GM13977 (cell line): ENCODE results near the gene MME.

Source experiments
- DNase-seq: peaks from one replicate; pipeline ENCODE4 v3.0.0; 2012; ENCODE audit warnings: low spot score
- in situ Hi-C: fragments of 300-500 bp; cut with MboI; formaldehyde crosslinking; loops from one replicate; pipeline ENCODE4 v1.12.0; 2022; ENCODE audit warnings: low sequenced_read_pairs, low pct_unique_long_range_greater_than_20kb, mixed read lengths, inconsistent platforms; ENCODE audit not compliant: unreplicated experiment
- TF ChIP-seq, protein P1 (sequence below): IDR thresholded peaks from 2 replicates; pipeline ENCODE4 v1.5.1; 2012; ENCODE audit warnings: mild to moderate bottlenecking, control low read depth; ENCODE audit not compliant: insufficient read depth; ENCODE audit errors: extremely low read depth, missing control alignments

MME gene

DNA sequence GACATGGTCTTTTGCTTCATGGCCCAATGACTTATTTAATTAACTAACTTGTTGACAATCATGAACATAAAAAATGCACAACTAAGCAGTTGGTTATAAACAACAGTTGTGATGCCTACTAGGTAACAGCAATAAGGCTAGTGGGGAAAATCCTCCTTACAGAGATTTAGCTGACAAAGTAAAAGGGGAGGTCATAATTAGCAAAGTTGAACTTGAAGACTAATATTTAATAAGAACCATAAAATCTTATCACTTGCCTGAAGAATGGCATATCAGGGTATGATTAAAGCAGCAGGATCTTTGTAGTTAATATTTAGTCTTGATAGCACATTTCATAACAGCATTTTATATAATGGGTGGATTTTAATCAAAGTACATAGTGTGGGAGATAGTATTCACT lies 84.2 kb downstream of the MME start:
- no peak for DNase-seq
- TF ChIP-seq, protein P1, sequence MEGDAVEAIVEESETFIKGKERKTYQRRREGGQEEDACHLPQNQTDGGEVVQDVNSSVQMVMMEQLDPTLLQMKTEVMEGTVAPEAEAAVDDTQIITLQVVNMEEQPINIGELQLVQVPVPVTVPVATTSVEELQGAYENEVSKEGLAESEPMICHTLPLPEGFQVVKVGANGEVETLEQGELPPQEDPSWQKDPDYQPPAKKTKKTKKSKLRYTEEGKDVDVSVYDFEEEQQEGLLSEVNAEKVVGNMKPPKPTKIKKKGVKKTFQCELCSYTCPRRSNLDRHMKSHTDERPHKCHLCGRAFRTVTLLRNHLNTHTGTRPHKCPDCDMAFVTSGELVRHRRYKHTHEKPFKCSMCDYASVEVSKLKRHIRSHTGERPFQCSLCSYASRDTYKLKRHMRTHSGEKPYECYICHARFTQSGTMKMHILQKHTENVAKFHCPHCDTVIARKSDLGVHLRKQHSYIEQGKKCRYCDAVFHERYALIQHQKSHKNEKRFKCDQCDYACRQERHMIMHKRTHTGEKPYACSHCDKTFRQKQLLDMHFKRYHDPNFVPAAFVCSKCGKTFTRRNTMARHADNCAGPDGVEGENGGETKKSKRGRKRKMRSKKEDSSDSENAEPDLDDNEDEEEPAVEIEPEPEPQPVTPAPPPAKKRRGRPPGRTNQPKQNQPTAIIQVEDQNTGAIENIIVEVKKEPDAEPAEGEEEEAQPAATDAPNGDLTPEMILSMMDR = no peak
- in situ Hi-C loops = no loop called here

- TF ChIP-seq, protein P1 = no peak
- in situ Hi-C loops = no loop called here
- DNase-seq = no peak
Observed at GRCh38 chr3:155166441-155166840, 86.3 kb downstream of the MME start.

DNA sequence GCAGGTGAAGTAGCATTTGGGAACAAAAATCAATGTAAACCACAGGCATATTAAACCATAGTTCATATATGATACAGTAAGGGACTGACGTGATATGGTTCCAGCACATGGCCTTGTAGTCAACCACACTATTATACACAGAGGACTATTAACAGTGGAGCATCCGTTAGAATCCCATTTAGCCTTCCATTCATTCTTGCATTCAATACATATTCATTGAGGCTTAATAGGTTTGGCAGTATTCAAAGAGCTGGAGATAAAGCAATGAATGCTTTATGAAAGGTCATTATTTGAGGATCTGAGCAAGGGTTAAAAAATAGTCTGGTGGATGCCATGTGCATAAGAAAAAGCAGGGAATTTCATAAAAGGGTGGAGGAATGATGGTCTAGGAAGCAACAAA lies 89.1 kb downstream of the MME start:
- TF ChIP-seq, protein P1 = no peak
- DNase-seq = no peak
- in situ Hi-C loops = no loop called here

DNA sequence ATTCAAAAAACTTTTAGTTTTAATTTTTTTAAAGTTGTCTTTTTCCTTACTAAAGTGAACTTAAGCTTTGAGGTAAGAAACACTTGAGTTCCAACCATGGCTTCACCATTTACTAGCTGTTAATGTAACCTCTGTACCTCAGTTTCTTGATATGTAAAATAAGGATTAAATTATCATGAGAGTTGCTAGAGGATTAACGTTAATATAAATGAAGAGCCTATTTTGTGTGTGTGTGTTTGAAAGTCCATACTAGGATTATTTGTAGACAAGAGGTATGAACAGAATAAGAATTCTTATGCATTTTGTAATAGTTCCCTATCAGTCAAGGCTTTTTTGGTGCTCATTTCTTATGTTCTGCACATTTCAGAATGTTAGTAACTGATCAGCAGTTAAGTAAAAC lies 93.7 kb downstream of the MME start:
- in situ Hi-C loops = no loop called here
- no peak for DNase-seq
- TF ChIP-seq, protein P1 = no peak

GRCh38 chr3:155178810-155179436 lies 98.8 kb downstream of the MME start:
- in situ Hi-C loops = no loop called here
- TF ChIP-seq, protein P1 = no peak
- no peak for DNase-seq

- TF ChIP-seq, protein P1 = no peak
- DNase-seq = no peak
- in situ Hi-C loops = no loop called here
Observed at GRCh38 chr3:155179437-155179827, 99.3 kb downstream of the MME start.
